ENCODE results near the gene PHLDB1. TPM values are rescaled to one million over a fixed set of nuclear protein-coding genes. Genes with fewer than 3 reads are reported as not detected.
"Not testable (repeated sequence)": the region's sequence is repeated elsewhere in the genome, so short reads cannot be mapped to it uniquely, and the experiment has no call there.

PHLDB1 gene
- total RNA-seq, 8 experiments from 2014 or later = 37.5 to 96.4 (median 49.1) TPM

GRCh38 chr11:118662401-118663271 lies 55.2 kb downstream of the PHLDB1 start:
- H3K27ac ChIP-seq = no peak overlapping the region
- no peak overlapping the region for H3K4me3 ChIP-seq
- peaks cover 17% of the 10 kb centered on the region in 2 donors for H3K4me1 ChIP-seq (replicated peaks in 1 of 2)
- in situ Hi-C loops (cut with MboI; ENCODE audit: low pct_unique_long_range_greater_than_20kb in 2 of 9, low sequenced_read_pairs in 9 of 9, unreplicated experiment in 9 of 9) = no loop called here
- WGBS, 10 experiments = 60 to 80% (median 75%) methylated on average over 1 to 5 of the region's 8 CpGs; no CpG with 5 or more reads in 6 of the 10 experiments
- no peak for ATAC-seq (replicated peaks in 6 of 8)

- H3K4me1 ChIP-seq (replicated peaks in 1 of 2) = peaks cover 10% of the 10 kb centered on the region in 2 donors
- H3K27ac ChIP-seq = no peak overlapping the region
- no peak for ATAC-seq (replicated peaks in 6 of 8)
- in situ Hi-C loops (cut with MboI; ENCODE audit: low pct_unique_long_range_greater_than_20kb in 2 of 9, low sequenced_read_pairs in 9 of 9, unreplicated experiment in 9 of 9) = no loop called here
- 89 to 100% (median 100%) methylated on average over 1 to 3 of the region's 4 CpGs; no CpG with 5 or more reads in 4 of the 10 experiments for WGBS, 10 experiments
- no peak overlapping the region for H3K4me3 ChIP-seq
Observed at GRCh38 chr11:118663381-118663780, 56.0 kb downstream of the PHLDB1 start.

- Histone ChIP-seq H3K27ac (no peak overlapping the region), H3K4me1 (replicated peaks in 1 of 2) (peaks cover 5% of the 10 kb centered on the region in 2 donors), H3K4me3 (no peak overlapping the region)
- ATAC-seq (replicated peaks in 6 of 8) = peak in 3 of 8 experiments; percentile 40 to 78 (median 44)
- 17 to 64% (median 43%) methylated on average over 1 to 3 of the region's 3 CpGs; no CpG with 5 or more reads in 4 of the 10 experiments for WGBS, 10 experiments
- in situ Hi-C loops (cut with MboI; ENCODE audit: low pct_unique_long_range_greater_than_20kb in 2 of 9, low sequenced_read_pairs in 9 of 9, unreplicated experiment in 9 of 9) = no loop called here
Observed at GRCh38 chr11:118663902-118664301, 56.5 kb downstream of the PHLDB1 start.

GRCh38 chr11:118666371-118666770 lies 59.0 kb downstream of the PHLDB1 start:
- Histone ChIP-seq H3K4me3 (no peak overlapping the region), H3K4me1 (replicated peaks in 1 of 2) (no peaks in the 10 kb centered on the region), H3K27ac (no peak overlapping the region)
- 57 to 90% (median 80%) methylated on average over 2 to 5 of the region's 5 CpGs; no CpG with 5 or more reads in 2 of the 10 experiments for WGBS, 10 experiments
- no peak for ATAC-seq (replicated peaks in 6 of 8)
- in situ Hi-C loops (cut with MboI; ENCODE audit: low pct_unique_long_range_greater_than_20kb in 2 of 9, low sequenced_read_pairs in 9 of 9, unreplicated experiment in 9 of 9) = no loop called here

DNA sequence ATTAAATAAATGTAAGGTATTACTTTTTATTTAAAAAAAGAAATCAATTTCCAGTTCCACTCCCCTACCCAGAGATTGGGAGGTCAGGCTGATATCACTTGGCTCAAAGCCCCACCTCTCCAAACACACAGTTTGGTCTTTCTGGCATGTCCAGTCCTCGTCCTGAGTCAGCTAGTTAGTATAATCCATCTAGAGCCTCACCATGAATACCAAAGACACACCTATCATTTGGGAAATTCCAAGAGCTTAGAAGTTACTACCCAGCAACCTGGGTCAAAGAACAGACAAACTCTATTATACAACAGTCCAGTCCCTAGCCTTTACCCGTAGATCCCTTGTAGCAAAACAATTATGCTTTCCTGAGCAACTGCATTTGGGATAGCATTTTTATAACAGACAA lies 62.6 kb downstream of the PHLDB1 start:
- Histone ChIP-seq H3K4me1 (replicated peaks in 1 of 2) (no peaks in the 10 kb centered on the region), H3K4me3 (no peak overlapping the region), H3K27ac (no peak overlapping the region)
- peak in 2 of 8 experiments; percentile 17 to 45 for ATAC-seq (replicated peaks in 6 of 8)
- in situ Hi-C loops (cut with MboI; ENCODE audit: low pct_unique_long_range_greater_than_20kb in 2 of 9, low sequenced_read_pairs in 9 of 9, unreplicated experiment in 9 of 9) = no loop called here
- WGBS, 10 experiments = 20 to 89% (median 73%) methylated on average over 1 to 2 of the region's 2 CpGs

- ATAC-seq (replicated peaks in 6 of 8) = no peak
- Histone ChIP-seq H3K27ac (no peak overlapping the region), H3K4me3 (no peak overlapping the region), H3K4me1 (replicated peaks in 1 of 2) (no peaks in the 10 kb centered on the region)
- in situ Hi-C loops (cut with MboI; ENCODE audit: low pct_unique_long_range_greater_than_20kb in 2 of 9, low sequenced_read_pairs in 9 of 9, unreplicated experiment in 9 of 9) = no loop called here
- WGBS, 10 experiments = 77 to 100% (median 93%) methylated on average over 2 of the region's 2 CpGs; no CpG with 5 or more reads in 1 of the 10 experiments
Observed at GRCh38 chr11:118671254-118671653, 63.8 kb downstream of the PHLDB1 start.

- Histone ChIP-seq H3K4me1 (replicated peaks in 1 of 2) (no peaks in the 10 kb centered on the region), H3K27ac (no peak overlapping the region), H3K4me3 (no peak overlapping the region)
- WGBS, 10 experiments = 0 to 62% (median 37%) methylated on average over 1 of the region's 1 CpG; no CpG with 5 or more reads in 4 of the 10 experiments
- peak in 3 of 8 experiments; percentile 71 to 89 (median 83) for ATAC-seq (replicated peaks in 6 of 8)
- in situ Hi-C loops (cut with MboI; ENCODE audit: low pct_unique_long_range_greater_than_20kb in 2 of 9, low sequenced_read_pairs in 9 of 9, unreplicated experiment in 9 of 9) = no loop called here
Observed at GRCh38 chr11:118672846-118673245, 65.4 kb downstream of the PHLDB1 start.

DNA sequence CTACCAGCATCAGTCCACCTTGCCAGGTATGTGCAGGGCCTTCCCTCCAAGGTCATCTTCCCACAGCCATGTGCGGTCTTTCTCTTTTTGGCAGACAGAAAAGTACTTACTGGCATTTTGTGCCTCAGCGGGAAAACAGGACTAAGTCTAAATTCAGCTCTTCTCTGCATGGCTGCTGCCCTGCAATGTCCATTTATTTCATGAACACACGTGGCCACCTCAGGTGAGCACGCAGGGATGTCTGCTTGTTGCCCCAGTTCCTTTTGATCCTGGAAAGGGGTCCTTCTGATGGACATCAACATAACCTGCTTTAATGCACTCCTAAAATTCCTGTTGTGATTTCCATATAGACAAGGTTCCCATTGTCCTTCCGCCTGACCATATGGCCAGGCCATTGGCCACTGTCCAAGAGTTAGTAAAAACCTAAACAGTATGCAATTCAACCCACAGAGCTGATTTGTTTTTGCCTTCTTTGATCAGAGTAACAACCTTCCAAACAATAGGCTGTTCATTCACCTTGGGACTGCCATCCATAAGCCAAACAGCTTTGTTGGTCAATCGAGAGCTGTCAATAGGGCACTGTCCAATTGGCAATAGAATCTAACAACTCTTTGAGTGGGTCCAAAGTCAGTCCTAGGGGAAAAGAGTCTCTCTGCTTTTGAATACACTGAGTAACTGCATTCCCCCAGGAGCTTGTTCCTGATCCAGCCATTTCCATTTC lies 66.1 kb downstream of the PHLDB1 start:
- in situ Hi-C loops (cut with MboI; ENCODE audit: low pct_unique_long_range_greater_than_20kb in 2 of 9, low sequenced_read_pairs in 9 of 9, unreplicated experiment in 9 of 9) = no loop called here
- ATAC-seq (replicated peaks in 6 of 8) = peak in 2 of 8 experiments; percentile 10 to 43
- 38 to 92% (median 75%) methylated on average over 1 to 6 of the region's 6 CpGs; no CpG with 5 or more reads in 1 of the 10 experiments for WGBS, 10 experiments
- no peak overlapping the region for H3K27ac ChIP-seq
- H3K4me3 ChIP-seq = no peak overlapping the region
- H3K4me1 ChIP-seq (replicated peaks in 1 of 2) = no peaks in the 10 kb centered on the region

DNA sequence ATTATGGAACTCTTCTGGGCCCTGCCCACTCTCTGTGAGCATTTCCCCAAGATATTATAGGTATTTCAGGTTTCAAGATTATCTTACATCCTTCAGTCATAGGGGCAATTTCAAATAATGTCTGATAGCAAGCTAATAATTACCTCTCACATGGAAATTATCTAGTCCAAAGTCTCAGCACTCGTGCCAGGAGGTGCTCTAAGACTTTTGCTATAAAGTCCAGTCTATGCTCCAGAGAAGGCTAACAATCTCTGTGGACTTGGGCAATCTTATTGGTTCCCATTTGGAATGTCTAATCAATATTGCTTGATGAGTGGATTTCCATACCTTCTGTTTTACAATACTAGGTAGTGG lies 66.6 kb downstream of the PHLDB1 start:
- ATAC-seq (replicated peaks in 6 of 8) = no peak
- H3K4me1 ChIP-seq (replicated peaks in 1 of 2) = no peaks in the 10 kb centered on the region
- H3K4me3 ChIP-seq = no peak overlapping the region
- WGBS, 10 experiments = 40 to 86% (median 70%) methylated on average over 1 of the region's 1 CpG; no CpG with 5 or more reads in 4 of the 10 experiments
- no peak overlapping the region for H3K27ac ChIP-seq
- in situ Hi-C loops (cut with MboI; ENCODE audit: low pct_unique_long_range_greater_than_20kb in 2 of 9, low sequenced_read_pairs in 9 of 9, unreplicated experiment in 9 of 9) = no loop called here

- WGBS, 10 experiments = 80 to 93% (median 86%) methylated on average over 1 to 5 of the region's 6 CpGs; no CpG with 5 or more reads in 5 of the 10 experiments
- in situ Hi-C loops (cut with MboI; ENCODE audit: low pct_unique_long_range_greater_than_20kb in 2 of 9, low sequenced_read_pairs in 9 of 9, unreplicated experiment in 9 of 9) = loop anchor here in 6 of 9 experiments (25.0 kb wide), 2 partner anchors 259 to 284 kb away; partner anchors contain the start of genes FOXR1 (in 5 of the 6), UPK2 (in 5 of the 6) and BCL9L (in 1 of the 6)
- Histone ChIP-seq H3K4me1 (replicated peaks in 1 of 2) (no peaks in the 10 kb centered on the region), H3K4me3 (no peak overlapping the region), H3K27ac (no peak overlapping the region)
- ATAC-seq (replicated peaks in 6 of 8) = no peak
Observed at GRCh38 chr11:118677977-118678376, 70.6 kb downstream of the PHLDB1 start.

GRCh38 chr11:118678908-118679307 lies 71.5 kb downstream of the PHLDB1 start:
- in situ Hi-C loops (cut with MboI; ENCODE audit: low pct_unique_long_range_greater_than_20kb in 2 of 9, low sequenced_read_pairs in 9 of 9, unreplicated experiment in 9 of 9) = loop anchor here in 6 of 9 experiments (25.0 kb wide), 2 partner anchors 258 to 283 kb away; partner anchors contain the start of genes FOXR1 (in 5 of the 6), UPK2 (in 5 of the 6) and BCL9L (in 1 of the 6)
- H3K27ac ChIP-seq; H3K4me3 ChIP-seq; H3K4me1 ChIP-seq (replicated peaks in 1 of 2): not testable (repeated sequence)
- ATAC-seq (replicated peaks in 6 of 8) = peak in 4 of 8 experiments; percentile 8 to 95 (median 83)
- 3 to 50% (median 18%) methylated on average over 2 to 5 of the region's 11 CpGs; no CpG with 5 or more reads in 6 of the 10 experiments for WGBS, 10 experiments

- H3K4me3 ChIP-seq = no peak within 1 kb of the TSS
- no peak for ATAC-seq (replicated peaks in 6 of 8)
- in situ Hi-C loops (cut with MboI; ENCODE audit: low pct_unique_long_range_greater_than_20kb in 2 of 9, low sequenced_read_pairs in 9 of 9, unreplicated experiment in 9 of 9) = loop anchor here in 6 of 9 experiments (25.0 kb wide), 2 partner anchors 258 to 283 kb away; partner anchors contain the start of genes FOXR1 (in 5 of the 6), UPK2 (in 5 of the 6) and BCL9L (in 1 of the 6)
- no peaks in the 10 kb centered on the region for H3K4me1 ChIP-seq (replicated peaks in 1 of 2)
- 17 to 50% methylated on average over 1 to 2 of the region's 5 CpGs; no CpG with 5 or more reads in 8 of the 10 experiments for WGBS, 10 experiments
- no peak within 1 kb of the TSS for H3K27ac ChIP-seq
Observed at GRCh38 chr11:118679483-118679882, 72.1 kb downstream of the PHLDB1 start, which contains the start of gene TREH. TSS of gene TREH (minus strand) at chr11:118679650. CDS start at chr11:118679627, 23 bp downstream.
